ENCODE data around the gene UBAC1. TPM values are rescaled to one million over a fixed set of nuclear protein-coding genes. Genes with fewer than 3 reads are reported as not detected.

The UBAC1 gene
- total RNA-seq, 1 experiment from 2014 or later: 54.8 TPM

- no peaks in the 10 kb centered on the region for H3K9me2 ChIP-seq (ENCODE audit: insufficient read depth)
- no peak overlapping the region for H3K4me3 ChIP-seq (replicated peaks in 1 of 2; ENCODE audit: low read depth in 1 of 2, low read length in 2 of 2)
- no peaks in the 10 kb centered on the region; a peak in 1 of 4 replicates for H3K36me3 ChIP-seq (ENCODE audit: control insufficient read depth in 1 of 2, insufficient read depth in 2 of 2, low read length in 2 of 2)
- no peak overlapping the region for H3K27ac ChIP-seq (ENCODE audit: low read depth, low read length)
- no peaks in the 10 kb centered on the region for H3K9me3 ChIP-seq (ENCODE audit: control insufficient read depth in 1 of 2, insufficient read depth in 1 of 2, low read depth in 1 of 2, low read length in 2 of 2)
- H3K9ac ChIP-seq (ENCODE audit: low read length): no peak overlapping the region
- DNase-seq (ENCODE audit: low read depth, low spot score) (no peak), ATAC-seq (no peak)
- H3K79me2 ChIP-seq (ENCODE audit: insufficient read depth, low read length): no peaks in the 10 kb centered on the region
- BruUV-seq (replicated peaks): no TSS peak
- RAD21 ChIA-PET (ENCODE audit: low non-redundant PET in 1 of 2, low total read pairs in 2 of 2, uncharacterized antibody in 2 of 2, unreplicated experiment in 2 of 2): no interaction called here
- POLR2A ChIA-PET: no interaction called here
- no peaks in the 10 kb centered on the region for H3K27me3 ChIP-seq (ENCODE audit: insufficient read depth, low read length)
- TF ChIP-seq FOSL1 (IDR thresholded peaks at IDR 0.05; ENCODE audit: low read depth): no peak
- TF ChIP-seq CBX3 (IDR thresholded peaks at IDR 0.05; ENCODE audit: low read depth): no peak
- no peak for TF ChIP-seq CTCF (IDR thresholded peaks at IDR 0.05 in 2 of 3, conservative IDR thresholded peaks at IDR 0.05 in 1 of 3; ENCODE audit: borderline replicate concordance in 1 of 3, insufficient read depth in 1 of 3, low read depth in 2 of 3, low read length in 2 of 3)
- no peak for TF ChIP-seq SRF (IDR thresholded peaks at IDR 0.05; ENCODE audit: low read depth)
- no peak for TF ChIP-seq JUND (IDR thresholded peaks at IDR 0.05)
- no peak for TF ChIP-seq ZNF274 (IDR thresholded peaks at IDR 0.05; ENCODE audit: low read depth, low read length)
- no peak for TF ChIP-seq EGR1 (IDR thresholded peaks at IDR 0.05; ENCODE audit: low read depth)
- no peak for TF ChIP-seq ATF3 (IDR thresholded peaks at IDR 0.05)
- no peak for TF ChIP-seq MAX (IDR thresholded peaks at IDR 0.05)
- TF ChIP-seq POLR2A (IDR thresholded peaks at IDR 0.05; ENCODE audit: borderline replicate concordance, extremely low read depth, insufficient read depth, insufficient read length): no peak
- TF ChIP-seq TCF7L2 (IDR thresholded peaks at IDR 0.05; ENCODE audit: borderline replicate concordance, extremely low read depth, insufficient read depth, insufficient read length): no peak
- no peak for TF ChIP-seq RAD21 (IDR thresholded peaks at IDR 0.05; ENCODE audit: low read depth)
- no peak for TF ChIP-seq EZH2 (IDR thresholded peaks at IDR 0.05)
- no peak for TF ChIP-seq SP1 (IDR thresholded peaks at IDR 0.05; ENCODE audit: low read depth)
- no peak for TF ChIP-seq SIN3A (IDR thresholded peaks at IDR 0.05; ENCODE audit: low read depth)
- no peak for TF ChIP-seq REST (IDR thresholded peaks at IDR 0.05; ENCODE audit: low read depth)
- CTCF ChIA-PET: no interaction called here
- no peak overlapping the region for H3K4me2 ChIP-seq (ENCODE audit: low read length)
- intact Hi-C loops (cut with micrococcal nuclease): no loop called here
- peaks cover 9 to 18% of the 10 kb centered on the region in 2 experiments for H3K4me1 ChIP-seq (ENCODE audit: control insufficient read depth in 1 of 2, insufficient read depth in 2 of 2, low read length in 2 of 2)
- H4K20me1 ChIP-seq (ENCODE audit: insufficient read depth): no peaks in the 10 kb centered on the region
- no peak overlapping the region for H2AFZ ChIP-seq (ENCODE audit: low read depth, low read length, poor library complexity, severe bottlenecking)
Observed at GRCh38 chr9:136010615-136011361, 49.6 kb upstream of the UBAC1 start.
